ENCODE data around the gene NXPE1.

The NXPE1 gene

GRCh38 chr11:114478768-114479167 is 80.9 kb downstream of the NXPE1 start:
- DNase-seq (ENCODE audit: extremely low read depth, low read depth), result no peak

GRCh38 chr11:114478001-114478410 is 81.7 kb downstream of the NXPE1 start:
- no peak for TF ChIP-seq CTCF (IDR thresholded peaks at IDR 0.05; ENCODE audit: low read depth, low read length)
- DNase-seq (ENCODE audit: extremely low read depth, low read depth), result no peak

More at GRCh38 chr11:114478768-114479167, 80.9 kb downstream of the NXPE1 start:
- no peak for TF ChIP-seq CTCF (IDR thresholded peaks at IDR 0.05; ENCODE audit: low read depth, low read length)

- TF ChIP-seq CTCF (IDR thresholded peaks at IDR 0.05; ENCODE audit: low read depth, low read length), result no peak
- DNase-seq (ENCODE audit: extremely low read depth, low read depth), result no peak
Observed at GRCh38 chr11:114472661-114473060, 87.0 kb downstream of the NXPE1 start.

Measured in AG09319 (cell line).